Measurements from ENCODE around the gene RCAN2. TPM values are rescaled to one million over a fixed set of nuclear protein-coding genes. Genes with fewer than 3 reads are reported as not detected.

RCAN2 gene
- total and polyA plus RNA-seq, 2 experiments from 2014 or later, result 6.0 to 9.3 TPM

- 0 out of 2 replicates have a peak, but pooled peaks cover 3% of the 10 kb centered on the region for H3K9me2 ChIP-seq (ENCODE audit: insufficient read depth)
- no peak overlapping the region for H3K4me3 Mint-ChIP-seq
- peaks cover 8% of the 10 kb centered on the region for H3K4me1 Mint-ChIP-seq
- no peak for TF ChIP-seq CTCF (conservative IDR thresholded peaks at IDR 0.05; ENCODE audit: low read depth in 2 of 2)
- no peak for TF ChIP-seq ZNF331 (CRISPR knock-in tag; IDR thresholded peaks at IDR 0.05; ENCODE audit: low read depth)
- TF ChIP-seq, protein P1, sequence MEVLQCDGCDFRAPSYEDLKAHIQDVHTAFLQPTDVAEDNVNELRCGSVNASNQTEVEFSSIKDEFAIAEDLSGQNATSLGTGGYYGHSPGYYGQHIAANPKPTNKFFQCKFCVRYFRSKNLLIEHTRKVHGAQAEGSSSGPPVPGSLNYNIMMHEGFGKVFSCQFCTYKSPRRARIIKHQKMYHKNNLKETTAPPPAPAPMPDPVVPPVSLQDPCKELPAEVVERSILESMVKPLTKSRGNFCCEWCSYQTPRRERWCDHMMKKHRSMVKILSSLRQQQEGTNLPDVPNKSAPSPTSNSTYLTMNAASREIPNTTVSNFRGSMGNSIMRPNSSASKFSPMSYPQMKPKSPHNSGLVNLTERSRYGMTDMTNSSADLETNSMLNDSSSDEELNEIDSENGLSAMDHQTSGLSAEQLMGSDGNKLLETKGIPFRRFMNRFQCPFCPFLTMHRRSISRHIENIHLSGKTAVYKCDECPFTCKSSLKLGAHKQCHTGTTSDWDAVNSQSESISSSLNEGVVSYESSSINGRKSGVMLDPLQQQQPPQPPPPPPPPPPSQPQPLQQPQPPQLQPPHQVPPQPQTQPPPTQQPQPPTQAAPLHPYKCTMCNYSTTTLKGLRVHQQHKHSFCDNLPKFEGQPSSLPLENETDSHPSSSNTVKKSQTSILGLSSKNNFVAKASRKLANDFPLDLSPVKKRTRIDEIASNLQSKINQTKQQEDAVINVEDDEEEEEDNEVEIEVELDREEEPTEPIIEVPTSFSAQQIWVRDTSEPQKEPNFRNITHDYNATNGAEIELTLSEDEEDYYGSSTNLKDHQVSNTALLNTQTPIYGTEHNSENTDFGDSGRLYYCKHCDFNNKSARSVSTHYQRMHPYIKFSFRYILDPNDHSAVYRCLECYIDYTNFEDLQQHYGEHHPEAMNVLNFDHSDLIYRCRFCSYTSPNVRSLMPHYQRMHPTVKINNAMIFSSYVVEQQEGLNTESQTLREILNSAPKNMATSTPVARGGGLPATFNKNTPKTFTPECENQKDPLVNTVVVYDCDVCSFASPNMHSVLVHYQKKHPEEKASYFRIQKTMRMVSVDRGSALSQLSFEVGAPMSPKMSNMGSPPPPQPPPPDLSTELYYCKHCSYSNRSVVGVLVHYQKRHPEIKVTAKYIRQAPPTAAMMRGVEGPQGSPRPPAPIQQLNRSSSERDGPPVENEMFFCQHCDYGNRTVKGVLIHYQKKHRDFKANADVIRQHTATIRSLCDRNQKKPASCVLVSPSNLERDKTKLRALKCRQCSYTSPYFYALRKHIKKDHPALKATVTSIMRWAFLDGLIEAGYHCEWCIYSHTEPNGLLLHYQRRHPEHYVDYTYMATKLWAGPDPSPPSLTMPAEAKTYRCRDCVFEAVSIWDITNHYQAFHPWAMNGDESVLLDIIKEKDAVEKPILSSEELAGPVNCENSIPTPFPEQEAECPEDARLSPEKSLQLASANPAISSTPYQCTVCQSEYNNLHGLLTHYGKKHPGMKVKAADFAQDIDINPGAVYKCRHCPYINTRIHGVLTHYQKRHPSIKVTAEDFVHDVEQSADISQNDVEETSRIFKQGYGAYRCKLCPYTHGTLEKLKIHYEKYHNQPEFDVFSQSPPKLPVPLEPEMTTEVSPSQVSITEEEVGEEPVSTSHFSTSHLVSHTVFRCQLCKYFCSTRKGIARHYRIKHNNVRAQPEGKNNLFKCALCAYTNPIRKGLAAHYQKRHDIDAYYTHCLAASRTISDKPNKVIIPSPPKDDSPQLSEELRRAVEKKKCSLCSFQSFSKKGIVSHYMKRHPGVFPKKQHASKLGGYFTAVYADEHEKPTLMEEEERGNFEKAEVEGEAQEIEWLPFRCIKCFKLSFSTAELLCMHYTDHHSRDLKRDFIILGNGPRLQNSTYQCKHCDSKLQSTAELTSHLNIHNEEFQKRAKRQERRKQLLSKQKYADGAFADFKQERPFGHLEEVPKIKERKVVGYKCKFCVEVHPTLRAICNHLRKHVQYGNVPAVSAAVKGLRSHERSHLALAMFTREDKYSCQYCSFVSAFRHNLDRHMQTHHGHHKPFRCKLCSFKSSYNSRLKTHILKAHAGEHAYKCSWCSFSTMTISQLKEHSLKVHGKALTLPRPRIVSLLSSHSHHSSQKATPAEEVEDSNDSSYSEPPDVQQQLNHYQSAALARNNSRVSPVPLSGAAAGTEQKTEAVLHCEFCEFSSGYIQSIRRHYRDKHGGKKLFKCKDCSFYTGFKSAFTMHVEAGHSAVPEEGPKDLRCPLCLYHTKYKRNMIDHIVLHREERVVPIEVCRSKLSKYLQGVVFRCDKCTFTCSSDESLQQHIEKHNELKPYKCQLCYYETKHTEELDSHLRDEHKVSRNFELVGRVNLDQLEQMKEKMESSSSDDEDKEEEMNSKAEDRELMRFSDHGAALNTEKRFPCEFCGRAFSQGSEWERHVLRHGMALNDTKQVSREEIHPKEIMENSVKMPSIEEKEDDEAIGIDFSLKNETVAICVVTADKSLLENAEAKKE (CRISPR knock-in tag; IDR thresholded peaks at IDR 0.05), result no peak
- no peak for TF ChIP-seq ETS1 (IDR thresholded peaks at IDR 0.05)
- no peak for TF ChIP-seq EZH2 (IDR thresholded peaks at IDR 0.05; ENCODE audit: low read depth, unreplicated experiment)
- no peak for TF ChIP-seq CREB1 (CRISPR knock-in tag; IDR thresholded peaks at IDR 0.05; ENCODE audit: low read depth)
- TF ChIP-seq EZH2phosphoT487 (IDR thresholded peaks at IDR 0.05; ENCODE audit: unreplicated experiment), result no peak
- no peak for TF ChIP-seq POLR2AphosphoS5 (IDR thresholded peaks at IDR 0.05; ENCODE audit: low read depth)
- TF ChIP-seq REST (IDR thresholded peaks at IDR 0.05; ENCODE audit: unreplicated experiment), result no peak
- no peak for TF ChIP-seq JUNB (IDR thresholded peaks at IDR 0.05; ENCODE audit: unreplicated experiment)
- no peak for TF ChIP-seq NANOG (IDR thresholded peaks at IDR 0.05; ENCODE audit: borderline replicate concordance)
- TF ChIP-seq ZNF114 (CRISPR knock-in tag; IDR thresholded peaks at IDR 0.05), result no peak
- no peak for TF ChIP-seq STAT1 (IDR thresholded peaks at IDR 0.05; ENCODE audit: unreplicated experiment)
- H3K27ac Mint-ChIP-seq, result no peak overlapping the region
- 0 out of 3 replicates have a peak, but pooled peaks cover 2% of the 10 kb centered on the region for H3K9me3 Mint-ChIP-seq
- DNase-seq (ENCODE audit: low spot score), result no peak
- no peaks in the 10 kb centered on the region for H3K27me3 ChIP-seq (ENCODE audit: insufficient read depth)
- no peaks in the 10 kb centered on the region for H3K79me2 ChIP-seq (replicated peaks; ENCODE audit: insufficient read depth)
- no peak overlapping the region for H3K4me2 ChIP-seq
- no peaks in the 10 kb centered on the region for H3K36me3 ChIP-seq (ENCODE audit: insufficient read depth)
- no peak for ATAC-seq
- no peaks in the 10 kb centered on the region for H3F3A ChIP-seq (replicated peaks; ENCODE audit: low read depth)
- no peak overlapping the region for H2AFZ ChIP-seq
- H3K27me3 Mint-ChIP-seq (ENCODE audit: insufficient read depth, low read depth, poor library complexity), result no peaks in the 10 kb centered on the region
- no peak overlapping the region for H3K27ac ChIP-seq (ENCODE audit: low read depth)
- H4K20me1 ChIP-seq (replicated peaks; ENCODE audit: insufficient read depth), result no peaks in the 10 kb centered on the region
- H3K4me3 ChIP-seq, result no peak overlapping the region
- peaks cover 9% of the 10 kb centered on the region; the same call in 1 of the 2 replicates for H3K4me1 ChIP-seq (ENCODE audit: insufficient read depth)
- peaks cover 2% of the 10 kb centered on the region; the same call in 1 of the 3 replicates for H3K36me3 Mint-ChIP-seq (ENCODE audit: low read depth)
These were observed 53.0 kb downstream of the RCAN2 start for GRCh38 chr6:46438245-46438644.
